NT2/D1 (cell line): Measurements from ENCODE around the gene GSPT1.

Experiments used
- DNase-seq: peaks from one replicate; pipeline ENCODE4 v3.0.0-alpha.2; 2011; ENCODE audit warnings: low read depth, low spot score
- H3K27me3 ChIP-seq: 2 replicates; pipeline ENCODE4 v1.6.0; 2011; ENCODE audit warnings: mild to moderate bottlenecking; ENCODE audit not compliant: insufficient read length, insufficient read depth
- H3K36me3 ChIP-seq: 2 replicates; pipeline ENCODE4 v1.6.1; 2011; ENCODE audit warnings: mild to moderate bottlenecking, low read length, mixed read lengths; ENCODE audit not compliant: insufficient read depth, insufficient read length
- H3K4me1 ChIP-seq: 2 replicates; pipeline ENCODE4 v1.5.1; 2011; ENCODE audit not compliant: insufficient read depth, insufficient read length
- H3K4me3 ChIP-seq: 2 replicates; pipeline ENCODE4 v1.5.1; 2011; ENCODE audit warnings: low read depth; ENCODE audit not compliant: insufficient read length
- H3K9ac ChIP-seq: 2 replicates; pipeline ENCODE4 v1.6.0; 2011; ENCODE audit warnings: low read depth; ENCODE audit not compliant: insufficient read length
- H3K9me3 ChIP-seq: 2 replicates; pipeline ENCODE4 v1.5.1; 2011; ENCODE audit warnings: mild to moderate bottlenecking, low read length; ENCODE audit not compliant: insufficient read depth
- SUZ12 ChIP-seq: IDR thresholded peaks from 2 replicates; pipeline ENCODE4 v1.6.1; 2011; ENCODE audit not compliant: insufficient read length, insufficient read depth; ENCODE audit errors: extremely low read depth
- YY1 ChIP-seq: IDR thresholded peaks from 2 replicates; pipeline ENCODE4 v1.6.1; 2011; ENCODE audit not compliant: insufficient read length, insufficient read depth
- ZNF274 ChIP-seq: IDR thresholded peaks from 2 replicates; pipeline ENCODE4 v1.6.1; 2011; ENCODE audit warnings: mild to moderate bottlenecking, low read depth, low read length

The GSPT1 gene

DNA sequence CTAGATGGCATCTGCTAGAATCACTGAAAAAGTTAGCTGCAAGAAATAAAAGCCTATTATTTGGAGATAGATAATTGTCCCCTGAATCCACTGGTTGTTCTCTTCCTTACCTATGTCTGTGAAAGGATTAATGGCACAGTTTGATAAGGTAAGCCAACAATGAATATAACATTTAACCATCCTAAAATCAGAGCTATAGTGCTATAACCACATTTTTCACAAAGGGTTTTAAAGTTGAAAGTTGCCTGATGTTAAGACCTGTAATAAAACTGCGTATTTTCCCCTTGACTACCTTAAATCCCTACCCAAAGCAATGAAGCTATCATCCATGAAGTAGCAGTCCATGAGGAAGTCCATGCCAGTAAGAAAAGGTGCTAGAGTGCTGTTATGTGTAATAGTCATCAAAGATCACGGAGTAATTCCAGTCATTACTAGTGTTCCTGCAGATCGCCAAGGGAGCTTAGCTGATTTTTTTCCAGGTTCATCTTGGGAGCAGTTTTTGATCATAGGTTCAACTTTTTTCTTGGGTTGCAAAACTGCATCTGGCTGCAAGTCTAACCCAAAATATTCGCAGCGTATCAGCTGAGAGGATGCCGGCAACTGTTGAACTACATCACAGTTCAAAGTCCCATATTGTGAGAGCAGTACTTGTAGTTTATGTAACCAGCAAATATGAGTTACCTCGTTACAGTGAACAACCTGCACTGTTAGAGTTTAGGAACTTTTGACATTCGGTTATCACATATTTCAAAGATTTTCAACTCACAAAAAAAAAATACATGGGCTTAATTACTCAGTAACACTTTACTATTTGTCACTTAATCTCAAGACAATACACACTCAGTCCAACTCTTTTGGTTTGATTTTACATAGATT is 46.2 kb downstream of the GSPT1 start:
- Histone ChIP-seq H3K9ac (no peak overlapping the region), H3K4me3 (no peak overlapping the region), H3K9me3 (no peaks in the 10 kb centered on the region), H3K27me3 (no peaks in the 10 kb centered on the region), H3K4me1 (no peaks in the 10 kb centered on the region), H3K36me3 (peaks cover 51% of the 10 kb centered on the region)
- DNase-seq, result no peak
- TF ChIP-seq SUZ12 (no peak), ZNF274 (no peak), YY1 (no peak)

DNA sequence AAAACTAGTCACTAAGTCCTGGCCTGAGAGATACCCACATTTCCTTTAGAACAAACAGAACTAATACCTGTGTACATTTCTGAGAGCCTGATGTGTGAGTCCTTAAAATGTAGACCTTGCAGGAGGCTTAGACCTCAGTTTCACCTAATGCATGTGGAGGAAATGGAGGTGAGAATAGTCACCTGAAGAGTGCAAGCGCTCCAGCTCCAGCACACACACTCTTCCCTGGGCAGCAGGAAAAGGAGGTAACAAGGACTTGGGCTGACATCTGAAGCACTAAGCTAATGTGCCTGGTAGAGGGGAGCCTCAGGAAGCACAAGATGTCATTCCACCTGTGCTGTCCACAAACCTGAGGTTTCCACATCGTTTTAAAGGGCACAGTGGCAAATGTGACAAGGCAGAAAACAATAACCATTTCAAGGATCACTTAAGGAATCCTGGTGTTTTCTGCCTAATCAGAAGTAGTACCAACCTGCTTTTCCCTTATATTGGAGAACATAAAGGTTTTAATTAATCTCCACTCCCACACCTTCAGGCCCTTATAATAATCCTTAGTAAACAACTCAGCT is 47.3 kb downstream of the GSPT1 start:
- Histone ChIP-seq H3K36me3 (peaks cover 41% of the 10 kb centered on the region), H3K9ac (no peak overlapping the region)

DNA sequence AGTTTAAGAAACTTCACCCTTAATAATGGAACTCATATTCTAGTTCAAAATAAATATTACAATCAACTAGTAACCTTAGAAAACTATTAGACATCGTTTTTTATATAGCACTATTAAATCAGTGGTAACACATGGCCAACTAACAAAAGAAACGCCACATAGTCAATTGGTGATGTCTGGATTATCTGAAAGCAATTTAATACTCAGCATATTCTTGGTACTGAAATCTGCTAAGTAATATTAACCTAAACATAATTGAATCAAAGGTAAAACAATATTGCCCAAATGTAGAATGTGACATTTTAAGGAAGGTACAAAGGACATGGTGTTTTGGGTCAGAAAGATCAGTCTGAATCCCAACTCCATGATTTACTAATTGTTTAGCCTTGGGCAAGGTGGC is 53.3 kb downstream of the GSPT1 start:
- Histone ChIP-seq H3K36me3 (no peaks in the 10 kb centered on the region), H3K9me3 (no peaks in the 10 kb centered on the region), H3K9ac (no peak overlapping the region), H3K4me1 (no peaks in the 10 kb centered on the region), H3K27me3 (no peaks in the 10 kb centered on the region), H3K4me3 (no peak overlapping the region)
- no peak for TF ChIP-seq SUZ12
- no peak for TF ChIP-seq YY1
- no peak for TF ChIP-seq ZNF274
- no peak for DNase-seq

More for the DNA sequence above, 47.3 kb downstream of the GSPT1 start:
- H3K4me1 ChIP-seq, result no peaks in the 10 kb centered on the region
- TF ChIP-seq YY1 (no peak), SUZ12 (no peak), ZNF274 (no peak)
- no peaks in the 10 kb centered on the region for H3K9me3 ChIP-seq
- no peaks in the 10 kb centered on the region for H3K27me3 ChIP-seq
- no peak overlapping the region for H3K4me3 ChIP-seq
- DNase-seq, result no peak

DNA sequence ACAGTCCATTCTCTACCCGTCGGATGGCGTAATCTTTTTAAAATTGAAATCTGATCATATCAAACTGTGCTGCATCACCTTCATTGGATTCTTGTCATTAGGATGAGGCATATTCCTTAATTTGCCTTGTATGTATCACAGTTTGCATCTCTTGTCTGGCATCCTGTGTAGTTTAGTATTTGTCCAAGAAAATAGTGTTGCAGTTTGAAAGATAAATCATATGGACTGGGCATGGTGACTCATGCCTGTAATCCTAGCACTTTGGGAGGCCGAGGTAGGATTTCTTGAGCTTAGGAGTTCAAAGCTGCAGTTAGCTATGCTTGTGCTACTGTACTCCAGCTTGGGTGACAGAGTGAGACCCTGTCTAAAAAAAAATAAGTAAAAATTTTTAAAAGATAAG is 58.6 kb downstream of the GSPT1 start:
- H3K27me3 ChIP-seq, result no peaks in the 10 kb centered on the region
- no peaks in the 10 kb centered on the region for H3K4me1 ChIP-seq
- DNase-seq, result no peak
- H3K4me3 ChIP-seq, result no peak overlapping the region
- TF ChIP-seq ZNF274, result no peak
- TF ChIP-seq YY1, result no peak
- TF ChIP-seq SUZ12, result no peak
- H3K36me3 ChIP-seq, result peaks cover 5% of the 10 kb centered on the region
- no peaks in the 10 kb centered on the region for H3K9me3 ChIP-seq
- no peak overlapping the region for H3K9ac ChIP-seq

DNA sequence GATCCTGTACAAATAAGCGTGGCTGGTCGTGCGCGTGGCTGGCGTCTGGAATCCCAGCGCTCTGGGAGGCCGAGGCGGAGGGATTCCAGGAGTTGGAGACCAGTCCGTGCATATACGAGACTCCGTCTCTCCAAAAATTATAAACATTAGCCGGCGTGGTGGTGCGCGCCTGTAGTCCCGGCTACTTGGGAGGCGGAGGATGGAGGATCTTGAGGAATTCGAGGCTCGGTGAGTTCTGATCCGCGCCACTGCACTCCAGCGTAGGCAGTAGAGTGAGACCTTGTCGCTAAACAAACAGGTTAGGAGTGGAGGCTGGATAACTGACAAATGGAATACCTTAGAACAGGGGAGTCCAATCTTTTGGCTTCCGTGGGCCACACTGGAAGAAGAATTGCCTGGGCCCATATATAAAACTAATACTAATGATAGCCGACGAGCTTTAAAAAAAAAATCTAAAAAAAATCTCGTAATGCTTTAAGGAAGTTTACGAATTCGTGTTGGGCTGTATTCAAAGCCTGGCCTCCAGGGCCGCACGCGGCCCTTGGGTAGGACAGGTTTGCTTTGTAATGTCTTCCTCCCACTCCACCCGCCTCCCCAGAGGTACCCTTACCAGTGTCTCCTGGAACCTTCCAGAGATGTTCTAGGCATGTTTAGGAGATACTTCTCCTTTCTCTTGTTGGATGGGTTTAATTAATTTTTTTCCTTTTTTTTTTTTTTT is 63.5 kb downstream of the GSPT1 start:
- H3K9me3 ChIP-seq, result no peaks in the 10 kb centered on the region
- peak overlapping the region; percentile 95 for H3K4me3 ChIP-seq
- DNase-seq, result no peak
- H3K27me3 ChIP-seq, result no peaks in the 10 kb centered on the region
- H3K36me3 ChIP-seq, result peaks cover 38% of the 10 kb centered on the region
- TF ChIP-seq SUZ12 (no peak), YY1 (no peak), ZNF274 (no peak)
- peak overlapping the region; percentile 98 for H3K9ac ChIP-seq
- H3K4me1 ChIP-seq, result peaks cover 2% of the 10 kb centered on the region

DNA sequence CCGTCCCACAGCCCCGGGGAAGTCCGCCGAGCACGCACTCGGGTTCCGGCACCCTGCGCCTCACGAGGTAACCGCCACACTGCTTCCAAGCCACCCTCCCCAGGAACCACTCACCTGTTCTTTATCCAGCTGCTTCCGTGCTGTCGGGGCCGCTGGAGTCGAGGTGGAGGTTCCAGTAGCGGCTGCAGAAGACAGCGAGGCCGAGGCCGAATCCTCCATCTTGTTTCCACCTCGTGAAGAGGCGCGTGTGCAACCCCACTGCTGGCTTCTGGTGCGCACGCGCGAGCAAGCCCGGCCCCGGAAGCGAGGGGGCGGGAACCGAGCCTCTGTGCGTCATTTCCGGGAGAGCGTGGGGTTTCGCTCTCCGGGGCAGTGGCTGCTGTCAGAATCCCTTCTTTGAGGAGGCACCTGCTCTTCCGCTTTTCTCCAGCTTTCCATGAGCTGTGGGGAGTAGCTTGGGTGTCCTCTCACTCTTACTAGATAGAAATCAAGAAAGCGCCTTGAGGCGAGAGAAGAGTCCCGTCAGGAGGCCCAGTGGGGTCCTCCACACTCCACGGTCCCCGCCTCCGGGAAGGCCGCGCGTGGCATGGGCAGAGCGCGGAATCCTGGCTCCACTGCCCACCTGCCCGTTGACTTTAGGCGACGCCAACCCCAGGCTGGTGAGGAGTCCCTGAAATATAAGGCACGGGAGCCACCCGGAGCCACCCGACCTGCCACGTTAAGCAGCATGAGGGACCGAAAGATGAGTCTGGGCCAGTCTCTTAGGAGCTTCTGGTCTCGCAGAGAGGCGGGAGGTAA is 64.3 kb downstream of the GSPT1 start, which contains the start of gene RSL1D1:
Gene RSL1D1 (minus strand): TSS at position 249 of the 798 bp plus-strand sequence. CDS start 30 bp downstream, at position 219.
- no peak for TF ChIP-seq SUZ12
- no peak for TF ChIP-seq ZNF274
- TF ChIP-seq YY1, result peak; percentile 75
- H3K4me3 ChIP-seq, result peak within 1 kb of the TSS; percentile 95
- H3K27me3 ChIP-seq, result no peaks in the 10 kb centered on the region
- peak within 1 kb of the TSS; percentile 98 for H3K9ac ChIP-seq
- H3K4me1 ChIP-seq, result peaks cover 2% of the 10 kb centered on the region
- peak; percentile 88 for DNase-seq
- H3K36me3 ChIP-seq, result peaks cover 46% of the 10 kb centered on the region
- no peaks in the 10 kb centered on the region for H3K9me3 ChIP-seq
